HCT116 (cell line): ENCODE results near the gene ZNF524. TPM values are rescaled to one million over a fixed set of nuclear protein-coding genes. Genes with fewer than 3 reads are reported as not detected.
"Not testable (repeated sequence)": the region's sequence is repeated elsewhere in the genome, so short reads cannot be mapped to it uniquely, and the experiment has no call there.

ENCODE experiments used
- ATAC-seq: fragments of 200-7000 bp; cut with Tn5 transposase; 2 replicates; pipeline ENCODE4 v1.9.1; 2020; ENCODE audit warnings: mild to moderate bottlenecking, moderate library complexity
- BruUV-seq: library from RNA; stranded (reverse); fragments of 400-500 nt; replicated peaks from 2 replicates; lab custom pipeline; 2021; lab: Mats Ljungman, UMichigan
- CTCF ChIA-PET: fragments of 300-600 bp; sonication (Branson Sonifier 250); formaldehyde crosslinking; loops from one replicate; lab custom pipeline; 2021; ENCODE audit warnings: antibody characterized with exemption; lab: Charles Lee
- POLR2A ChIA-PET: fragments of 300-600, 350-600 bp; sonication (Branson Sonifier 250); formaldehyde crosslinking; loops from one replicate; lab custom pipeline; 2021; ENCODE audit warnings: antibody characterized with exemption; lab: Charles Lee
- RAD21 ChIA-PET, 2 experiments: fragments of 300-600 bp; sonication (Branson Sonifier 250); formaldehyde crosslinking; loops; one replicate each; lab custom pipeline; 2023; ENCODE audit warnings: low total read pairs in 2 of 2; ENCODE audit not compliant: uncharacterized antibody in 2 of 2, unreplicated experiment in 2 of 2, low non-redundant PET in 1 of 2; lab: Charles Lee
- DNase-seq: peaks from one replicate; pipeline ENCODE4 v3.0.0-alpha.2; 2010; ENCODE audit warnings: low read depth, low spot score
- H2AFZ ChIP-seq: fragments of 200-600 bp; shearing (Covaris generic), sonication (generic); 2 replicates; pipeline ENCODE4 v1.6.1; 2017; ENCODE audit warnings: low read depth, mixed run types, mixed read lengths, antibody characterized with exemption, low read length; ENCODE audit not compliant: poor library complexity, severe bottlenecking
- H3K27ac ChIP-seq: 2 replicates; pipeline ENCODE4 v1.5.1; 2012; ENCODE audit warnings: low read depth, low read length
- H3K27me3 ChIP-seq: fragments of 200-600 bp; sonication (generic); 2 replicates; pipeline ENCODE4 v1.6.1; 2016; ENCODE audit warnings: mixed run types, low read length, mixed read lengths; ENCODE audit not compliant: insufficient read depth
- H3K36me3 ChIP-seq, 2 experiments: fragments of 200-500 bp in 1 of 2; fragments of 200-600 bp in 1 of 2; sonication (Bioruptor generic) in 1 of 2; sonication (generic) in 1 of 2; 2 replicates each; pipeline versions ENCODE4 v1.5.1 to v1.6.1; 2014 to 2016; ENCODE audit warnings: low read length in 2 of 2, inconsistent platforms in 1 of 2, mixed read lengths in 1 of 2, mixed run types in 1 of 2; ENCODE audit not compliant: insufficient read depth in 2 of 2, control insufficient read depth in 1 of 2
- H3K4me1 ChIP-seq, 2 experiments: fragments of 200-600 bp in 1 of 2; sonication (generic) in 1 of 2; 2 replicates each; pipeline versions ENCODE4 v1.5.1 to v1.6.1; 2012 to 2017; ENCODE audit warnings: low read length in 2 of 2, inconsistent platforms in 1 of 2, mild to moderate bottlenecking in 1 of 2, mixed read lengths in 1 of 2, mixed run types in 1 of 2, moderate library complexity in 1 of 2; ENCODE audit not compliant: insufficient read depth in 2 of 2, control insufficient read depth in 1 of 2
- H3K4me2 ChIP-seq: fragments of 200-600 bp; sonication (generic); 2 replicates; pipeline ENCODE4 v1.6.1; 2017; ENCODE audit warnings: mixed run types, low read length, mixed read lengths
- H3K4me3 ChIP-seq, 2 experiments: fragments of 200-600 bp in 1 of 2; sonication (generic) in 1 of 2; replicated peaks in 1 of 2; 2 replicates each; pipeline ENCODE4 v1.5.1; 2011 to 2016; ENCODE audit warnings: low read length in 2 of 2, control low read depth in 1 of 2, low read depth in 1 of 2, mild to moderate bottlenecking in 1 of 2, mixed read lengths in 1 of 2, mixed run types in 1 of 2
- H3K79me2 ChIP-seq: fragments of 200-600 bp; sonication (generic); 2 replicates; pipeline ENCODE4 v1.6.1; 2017; ENCODE audit warnings: mild to moderate bottlenecking, mixed run types, low read length, moderate library complexity, mixed read lengths; ENCODE audit not compliant: insufficient read depth
- H3K9ac ChIP-seq: fragments of 200-600 bp; sonication (generic); 2 replicates; pipeline ENCODE4 v1.6.1; 2016; ENCODE audit warnings: low read length, mixed read lengths
- H3K9me2 ChIP-seq: fragments of 200-600 bp; sonication (generic), shearing (Covaris generic); 2 replicates; pipeline ENCODE4 v1.6.1; 2017; ENCODE audit warnings: mixed run types, mild to moderate bottlenecking, moderate library complexity; ENCODE audit not compliant: insufficient read depth
- H3K9me3 ChIP-seq, 2 experiments: fragments of 200-500 bp in 1 of 2; fragments of 200-600 bp in 1 of 2; sonication (Bioruptor generic) in 1 of 2; sonication (generic) in 1 of 2; 2 replicates each; pipeline ENCODE4 v1.6.1; 2014 to 2017; ENCODE audit warnings: low read length in 2 of 2, mixed read lengths in 2 of 2, inconsistent platforms in 1 of 2, low read depth in 1 of 2, mild to moderate bottlenecking in 1 of 2, mixed run types in 1 of 2, moderate library complexity in 1 of 2; ENCODE audit not compliant: control insufficient read depth in 1 of 2, insufficient read depth in 1 of 2
- H4K20me1 ChIP-seq: fragments of 200-600 bp; sonication (generic), shearing (Covaris generic); 2 replicates; pipeline ENCODE4 v1.6.1; 2017; ENCODE audit warnings: mixed run types, mild to moderate bottlenecking, moderate library complexity; ENCODE audit not compliant: insufficient read depth
- ATF3 ChIP-seq: IDR thresholded peaks from 2 replicates; pipeline ENCODE4 v1.6.1; 2012
- CBX3 ChIP-seq: IDR thresholded peaks from 2 replicates; pipeline ENCODE4 v1.6.1; 2012; ENCODE audit warnings: low read depth
- CEBPB ChIP-seq: IDR thresholded peaks from 2 replicates; pipeline ENCODE4 v1.6.1; 2012; ENCODE audit warnings: low read depth
- EGR1 ChIP-seq: IDR thresholded peaks from 2 replicates; pipeline ENCODE4 v1.6.1; 2012; ENCODE audit warnings: low read depth
- ELF1 ChIP-seq: IDR thresholded peaks from 2 replicates; pipeline ENCODE4 v1.6.1; 2012; ENCODE audit warnings: low read depth, borderline replicate concordance
- JUND ChIP-seq: IDR thresholded peaks from 2 replicates; pipeline ENCODE4 v1.6.1; 2012
- POLR2A ChIP-seq: IDR thresholded peaks from 2 replicates; pipeline ENCODE4 v1.7.0; 2011; ENCODE audit warnings: borderline replicate concordance; ENCODE audit not compliant: insufficient read depth, insufficient read length; ENCODE audit errors: extremely low read depth
- SRF ChIP-seq: IDR thresholded peaks from 2 replicates; pipeline ENCODE4 v1.6.1; 2012; ENCODE audit warnings: low read depth
- TCF7L2 ChIP-seq: IDR thresholded peaks from 2 replicates; pipeline ENCODE4 v1.7.0; 2011; ENCODE audit warnings: borderline replicate concordance, inconsistent platforms; ENCODE audit not compliant: insufficient read depth, insufficient read length; ENCODE audit errors: extremely low read depth
- ZBTB33 ChIP-seq: IDR thresholded peaks from 2 replicates; pipeline ENCODE4 v1.6.1; 2011; ENCODE audit warnings: mild to moderate bottlenecking, low read length, moderate library complexity; ENCODE audit not compliant: insufficient replicate concordance; ENCODE audit errors: extremely low read depth
- intact Hi-C: fragments of 100-400 bp; cut with micrococcal nuclease; formaldehyde crosslinking; loops from 2 replicates; pipeline ENCODE4 v1.10.0; 2022
- total RNA-seq: library from RNA; stranded (reverse); gene quantifications from one replicate; pipeline ENCODE4 v1.2.1, GENCODE V29; 2021; ENCODE audit not compliant: unreplicated experiment
- TF ChIP-seq, protein P1 (sequence below), 3 experiments: fragments of 200-600 bp in 1 of 3; sonication (generic) in 1 of 3; IDR thresholded peaks in 2 of 3; conservative IDR thresholded peaks in 1 of 3; 2 replicates each; pipeline ENCODE4 v1.5.1; 2012 to 2017; ENCODE audit warnings: low read depth in 2 of 3, low read length in 2 of 3, antibody characterized with exemption in 1 of 3, borderline replicate concordance in 1 of 3, control low read depth in 1 of 3, mild to moderate bottlenecking in 1 of 3, mixed read lengths in 1 of 3, mixed run types in 1 of 3, moderate library complexity in 1 of 3; ENCODE audit not compliant: insufficient read depth in 1 of 3

ZNF524 gene
- total RNA-seq, 1 experiment from 2014 or later, result 17.2 TPM

DNA sequence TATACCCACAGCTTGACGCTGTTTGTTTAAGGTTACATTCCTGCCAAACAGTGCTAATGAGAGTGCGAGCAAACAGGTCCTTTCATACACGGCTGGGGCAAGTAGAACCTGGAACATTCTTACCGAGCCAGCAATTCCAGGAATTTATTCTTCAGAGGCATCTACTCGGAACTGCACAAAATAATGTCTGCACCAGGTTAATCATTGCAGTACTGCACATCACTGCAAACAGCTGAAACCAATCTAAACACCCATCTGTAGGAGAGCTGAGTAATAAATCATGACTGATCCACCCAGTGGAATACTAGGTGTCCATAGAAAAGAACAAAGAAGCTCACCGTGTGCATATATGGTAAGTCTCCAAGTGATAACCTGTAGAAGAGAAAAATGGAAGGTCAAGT is 18.3 kb upstream of the ZNF524 start:
- no peaks in the 10 kb centered on the region for H4K20me1 ChIP-seq
- no peaks in the 10 kb centered on the region for H3K27me3 ChIP-seq
- H3K9me3 ChIP-seq, result no peaks in the 10 kb centered on the region
- no peaks in the 10 kb centered on the region; a peak in 2 of 4 replicates for H3K36me3 ChIP-seq
- peaks cover 11 to 17% of the 10 kb centered on the region in 2 experiments for H3K4me1 ChIP-seq
- RAD21 ChIA-PET, result no interaction called here
- no peak for DNase-seq
- intact Hi-C loops, result no loop called here
- H3K79me2 ChIP-seq, result peaks cover 16% of the 10 kb centered on the region
- H3K27ac ChIP-seq, result no peak overlapping the region
- POLR2A ChIA-PET, result interaction anchor here (0.6 to 1.2 kb wide), 3 partner anchors 23 to 73 kb away, joined by 3 to 4 read pairs (median 4); partner anchors contain the start of gene U2AF2
- no peak overlapping the region for H3K9ac ChIP-seq
- H3K9me2 ChIP-seq, result no peaks in the 10 kb centered on the region
- no peak for ATAC-seq
- H3K4me2 ChIP-seq, result no peak overlapping the region
- CTCF ChIA-PET, result no interaction called here
- H2AFZ ChIP-seq, result no peak overlapping the region
- no peak overlapping the region for H3K4me3 ChIP-seq
- TF ChIP-seq SRF, result no peak
- TF ChIP-seq ATF3, result no peak
- no peak for TF ChIP-seq ELF1
- TF ChIP-seq TCF7L2, result no peak
- no peak for TF ChIP-seq CBX3
- no peak for TF ChIP-seq POLR2A
- TF ChIP-seq JUND, result no peak
- no peak for TF ChIP-seq EGR1
- TF ChIP-seq, protein P1, sequence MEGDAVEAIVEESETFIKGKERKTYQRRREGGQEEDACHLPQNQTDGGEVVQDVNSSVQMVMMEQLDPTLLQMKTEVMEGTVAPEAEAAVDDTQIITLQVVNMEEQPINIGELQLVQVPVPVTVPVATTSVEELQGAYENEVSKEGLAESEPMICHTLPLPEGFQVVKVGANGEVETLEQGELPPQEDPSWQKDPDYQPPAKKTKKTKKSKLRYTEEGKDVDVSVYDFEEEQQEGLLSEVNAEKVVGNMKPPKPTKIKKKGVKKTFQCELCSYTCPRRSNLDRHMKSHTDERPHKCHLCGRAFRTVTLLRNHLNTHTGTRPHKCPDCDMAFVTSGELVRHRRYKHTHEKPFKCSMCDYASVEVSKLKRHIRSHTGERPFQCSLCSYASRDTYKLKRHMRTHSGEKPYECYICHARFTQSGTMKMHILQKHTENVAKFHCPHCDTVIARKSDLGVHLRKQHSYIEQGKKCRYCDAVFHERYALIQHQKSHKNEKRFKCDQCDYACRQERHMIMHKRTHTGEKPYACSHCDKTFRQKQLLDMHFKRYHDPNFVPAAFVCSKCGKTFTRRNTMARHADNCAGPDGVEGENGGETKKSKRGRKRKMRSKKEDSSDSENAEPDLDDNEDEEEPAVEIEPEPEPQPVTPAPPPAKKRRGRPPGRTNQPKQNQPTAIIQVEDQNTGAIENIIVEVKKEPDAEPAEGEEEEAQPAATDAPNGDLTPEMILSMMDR (IDR thresholded peaks at IDR 0.05 in 2 of 3, conservative IDR thresholded peaks at IDR 0.05 in 1 of 3; ENCODE audit: borderline replicate concordance in 1 of 3, insufficient read depth in 1 of 3, low read depth in 2 of 3, low read length in 2 of 3), result no peak
- TF ChIP-seq ZBTB33, result no peak
- no peak for TF ChIP-seq CEBPB
- BruUV-seq, result no TSS peak

DNA sequence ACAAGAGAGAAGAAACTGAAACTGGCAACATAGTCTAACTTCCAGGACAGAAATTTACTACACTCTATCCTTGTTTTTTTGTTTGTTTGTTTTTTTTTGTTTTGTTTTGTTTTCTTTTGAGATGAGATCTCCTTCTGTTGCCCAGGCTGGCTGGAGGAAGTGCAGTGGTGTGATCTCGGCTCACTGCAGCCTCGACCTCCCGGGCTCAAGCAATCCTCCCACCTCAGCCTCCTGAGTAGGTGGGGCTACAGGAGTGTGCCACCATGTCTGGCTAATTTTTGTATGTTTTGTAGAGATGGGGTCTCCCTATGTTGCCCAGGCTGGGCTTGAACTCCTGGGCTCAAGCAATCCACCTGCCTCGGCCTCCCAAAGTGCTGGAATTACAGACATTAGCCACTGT is 17.8 kb upstream of the ZNF524 start:
- Histone ChIP-seq H3K4me1 (peaks cover 14 to 21% of the 10 kb centered on the region in 2 experiments), H3K79me2 (peaks cover 16% of the 10 kb centered on the region)
- H2AFZ ChIP-seq, H3K9me2 ChIP-seq, H3K4me3 ChIP-seq, intact Hi-C loops, H3K9me3 ChIP-seq, CTCF ChIA-PET, H3K36me3 ChIP-seq, ATAC-seq, H3K27me3 ChIP-seq, H3K27ac ChIP-seq, DNase-seq, RAD21 ChIA-PET, H3K9ac ChIP-seq, H4K20me1 ChIP-seq, H3K4me2 ChIP-seq, BruUV-seq: not testable (repeated sequence)
- POLR2A ChIA-PET, result interaction anchor here (0.6 to 1.1 kb wide), 3 partner anchors 17 to 26 kb away, joined by 3 to 4 read pairs (median 3); no protein-coding TSS in a partner anchor

DNA sequence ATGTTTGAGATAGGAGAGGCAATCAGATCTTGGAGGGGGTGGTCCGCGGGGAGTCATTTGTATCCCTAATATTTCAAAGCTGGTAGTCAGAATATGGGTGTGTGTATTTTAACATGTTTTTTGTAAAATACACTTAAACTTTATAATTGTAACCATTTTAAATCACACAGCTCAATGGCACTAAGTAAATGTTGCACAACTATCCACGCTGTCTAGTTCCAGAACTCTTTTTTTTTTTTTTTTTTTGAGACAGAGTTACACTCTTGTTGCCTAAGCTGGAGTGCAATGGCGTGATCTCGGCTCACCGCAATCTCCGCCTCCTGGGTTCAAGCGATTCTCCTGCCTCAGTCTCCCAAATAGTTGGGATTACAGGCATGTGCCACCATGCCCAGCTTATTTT is 16.2 kb upstream of the ZNF524 start:
- BruUV-seq, POLR2A ChIA-PET, H3K27ac ChIP-seq, CTCF ChIA-PET, H3K36me3 ChIP-seq, H3K9me2 ChIP-seq, ATAC-seq, H2AFZ ChIP-seq, H3K4me3 ChIP-seq, H3K27me3 ChIP-seq, H3K9me3 ChIP-seq, H3K9ac ChIP-seq, H3K4me2 ChIP-seq, intact Hi-C loops, DNase-seq, RAD21 ChIA-PET, H4K20me1 ChIP-seq: not testable (repeated sequence)
- H3K79me2 ChIP-seq, result peaks cover 16% of the 10 kb centered on the region
- H3K4me1 ChIP-seq, result peaks cover 18 to 28% of the 10 kb centered on the region in 2 experiments
